Smooth muscle cell (in vitro differentiated cells): Measurements from ENCODE around the gene HMCN1. TPM values are rescaled to one million over a fixed set of nuclear protein-coding genes. Genes with fewer than 3 reads are reported as not detected.

Experiments used
- DNase-seq: peaks from one replicate; lab custom pipeline; 2025; ENCODE audit not compliant: unreplicated experiment; lab: John Stamatoyannopoulos, UW
- H2AFZ ChIP-seq: fragments of 200-600 bp; sonication (generic); 2 replicates; pipeline ENCODE4 v1.6.0; 2016; ENCODE audit warnings: antibody characterized with exemption, low read depth, mild to moderate bottlenecking
- H3F3A ChIP-seq: fragments of 200-600 bp; sonication (generic); 2 replicates; pipeline ENCODE4 v1.6.0; 2017; ENCODE audit warnings: antibody characterized with exemption, low read depth
- H3K27ac ChIP-seq: fragments of 200-600 bp; sonication (generic); 2 replicates; pipeline ENCODE4 v1.5.1; 2016; ENCODE audit warnings: low read depth, mild to moderate bottlenecking
- H3K27me3 ChIP-seq: fragments of 200-600 bp; sonication (generic); 2 replicates; pipeline ENCODE4 v1.6.1; 2016; ENCODE audit warnings: low read depth, mild to moderate bottlenecking
- H3K36me3 ChIP-seq: fragments of 200-600 bp; sonication (generic); 2 replicates; pipeline ENCODE4 v1.5.1; 2016; ENCODE audit warnings: low read depth
- H3K4me1 ChIP-seq: fragments of 200-600 bp; sonication (generic); 2 replicates; pipeline ENCODE4 v1.5.1; 2016; ENCODE audit warnings: low read depth
- H3K4me2 ChIP-seq: fragments of 200-600 bp; sonication (generic); 2 replicates; pipeline ENCODE4 v1.6.0; 2016; ENCODE audit warnings: mild to moderate bottlenecking
- H3K4me3 ChIP-seq: fragments of 200-600 bp; sonication (generic); 2 replicates; pipeline ENCODE4 v1.5.1; 2016; ENCODE audit warnings: mild to moderate bottlenecking
- H3K79me2 ChIP-seq: fragments of 200-600 bp; sonication (generic); 2 replicates; pipeline ENCODE4 v1.6.0; 2016; ENCODE audit warnings: low read depth, mild to moderate bottlenecking
- H3K9ac ChIP-seq: fragments of 200-600 bp; sonication (generic); 2 replicates; pipeline ENCODE4 v1.6.0; 2016; ENCODE audit warnings: low read depth
- H3K9me3 ChIP-seq: fragments of 200-600 bp; sonication (generic); replicated peaks from 2 replicates; pipeline ENCODE4 v1.5.1; 2016; ENCODE audit warnings: low read depth
- H4K20me1 ChIP-seq: fragments of 200-600 bp; sonication (generic); 2 replicates; pipeline ENCODE4 v1.6.0; 2016; ENCODE audit warnings: low read depth
- CTCF ChIP-seq: fragments of 200-600 bp; sonication (generic); IDR thresholded peaks from 2 replicates; pipeline ENCODE4 v1.5.1; 2017; ENCODE audit warnings: borderline replicate concordance, mild to moderate bottlenecking, antibody characterized with exemption; ENCODE audit not compliant: insufficient read depth, poor library complexity, severe bottlenecking
- WGBS: methylation state at CpG from one replicate; pipeline ENCODE4 v1.1.7; 2016; ENCODE audit warnings: low lambda C conversion rate; 5-methylcytosine and 5-hydroxymethylcytosine counted together
- polyA plus RNA-seq: library from polyadenylated mRNA; unstranded; fragments of >200 nt; fragmentation: Nextera tagmentation; extraction: Ambion mirVana; gene quantifications from 2 replicates; pipeline ENCODE4 v1.2.1, GENCODE V29; 2016
- total RNA-seq: library from RNA; depleted of rRNA; stranded (reverse); fragments of >200 nt; gene quantifications from 2 replicates; pipeline ENCODE4 v1.2.3, GENCODE V29; 2014

Gene HMCN1
- total and polyA plus RNA-seq, 2 experiments from 2014 or later, result 18.9 to 118 TPM

- no peak overlapping the region for H3K27ac ChIP-seq
- WGBS, result 95% methylated on average over 1 of the region's 1 CpG
- TF ChIP-seq CTCF, result no peak
- no peak overlapping the region for H2AFZ ChIP-seq
- H3F3A ChIP-seq, result no peaks in the 10 kb centered on the region
- no peak overlapping the region for H3K9ac ChIP-seq
- H3K9me3 ChIP-seq, result no peaks in the 10 kb centered on the region
- H3K27me3 ChIP-seq, result no peaks in the 10 kb centered on the region
- no peak overlapping the region for H3K4me2 ChIP-seq
- peaks cover 17% of the 10 kb centered on the region for H3K36me3 ChIP-seq
- H3K4me1 ChIP-seq, result no peaks in the 10 kb centered on the region
- H4K20me1 ChIP-seq, result no peaks in the 10 kb centered on the region
- H3K79me2 ChIP-seq, result no peaks in the 10 kb centered on the region
- no peak for DNase-seq
- H3K4me3 ChIP-seq, result no peak overlapping the region
These were observed 309.1 kb downstream of the HMCN1 start for GRCh38 chr1:186043296-186043695.

- Histone ChIP-seq H3K9me3 (no peaks in the 10 kb centered on the region), H3K27ac (no peak overlapping the region), H3K79me2 (no peaks in the 10 kb centered on the region), H3K4me2 (no peak overlapping the region), H3K4me1 (no peaks in the 10 kb centered on the region), H3F3A (no peaks in the 10 kb centered on the region), H3K9ac (no peak overlapping the region), H2AFZ (no peak overlapping the region), H3K4me3 (no peak overlapping the region), H3K36me3 (peaks cover 12% of the 10 kb centered on the region), H4K20me1 (no peaks in the 10 kb centered on the region), H3K27me3 (no peaks in the 10 kb centered on the region)
- DNase-seq, result no peak
- no peak for TF ChIP-seq CTCF
- WGBS, result 61% methylated on average over 3 of the region's 3 CpGs
These were observed 310.0 kb downstream of the HMCN1 start for GRCh38 chr1:186044079-186044685.

- no peak for TF ChIP-seq CTCF
These were observed 312.4 kb downstream of the HMCN1 start for GRCh38 chr1:186046437-186047211.

More at GRCh38 chr1:186046437-186047211, 312.4 kb downstream of the HMCN1 start:
- 84% methylated on average over 4 of the region's 4 CpGs for whole genome bisulfite sequencing
- Histone ChIP-seq H3K4me2 (no peak overlapping the region), H4K20me1 (no peaks in the 10 kb centered on the region), H2AFZ (no peak overlapping the region), H3F3A (no peaks in the 10 kb centered on the region), H3K4me1 (no peaks in the 10 kb centered on the region), H3K27ac (no peak overlapping the region), H3K9me3 (no peaks in the 10 kb centered on the region), H3K79me2 (no peaks in the 10 kb centered on the region), H3K9ac (no peak overlapping the region), H3K4me3 (no peak overlapping the region), H3K36me3 (no peaks in the 10 kb centered on the region), H3K27me3 (no peaks in the 10 kb centered on the region)
- no peak for DNase-seq
